GM18867 (cell line): ENCODE results near the gene SPHK1.

ENCODE experiments used
- ATAC-seq: cut with Tn5 transposase; IDR thresholded peaks from one replicate; pipeline ENCODE4 v1.9.1; 2021; ENCODE audit warnings: mild to moderate bottlenecking, moderate library complexity; ENCODE audit not compliant: unreplicated experiment

The SPHK1 gene

DNA sequence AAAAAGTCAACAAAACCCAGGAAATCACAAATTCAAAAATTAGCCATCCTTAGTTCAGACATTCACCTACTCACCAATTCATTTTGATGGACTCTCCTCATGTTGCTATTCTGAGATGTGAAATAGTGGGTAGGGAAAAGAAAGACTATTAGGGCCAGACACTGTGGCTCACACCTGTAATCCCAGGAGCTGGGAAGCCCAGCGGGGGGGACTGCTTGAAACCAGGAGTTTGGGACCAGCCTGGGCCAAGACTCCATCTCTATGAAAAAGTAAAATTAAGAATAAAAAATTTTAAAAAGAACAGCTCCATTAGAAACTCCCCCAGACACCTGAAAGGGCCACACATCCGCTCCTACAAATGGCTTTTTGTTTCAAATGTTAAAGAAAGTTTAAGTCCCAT lies 47.1 kb downstream of the SPHK1 start:
- ATAC-seq: no peak

DNA sequence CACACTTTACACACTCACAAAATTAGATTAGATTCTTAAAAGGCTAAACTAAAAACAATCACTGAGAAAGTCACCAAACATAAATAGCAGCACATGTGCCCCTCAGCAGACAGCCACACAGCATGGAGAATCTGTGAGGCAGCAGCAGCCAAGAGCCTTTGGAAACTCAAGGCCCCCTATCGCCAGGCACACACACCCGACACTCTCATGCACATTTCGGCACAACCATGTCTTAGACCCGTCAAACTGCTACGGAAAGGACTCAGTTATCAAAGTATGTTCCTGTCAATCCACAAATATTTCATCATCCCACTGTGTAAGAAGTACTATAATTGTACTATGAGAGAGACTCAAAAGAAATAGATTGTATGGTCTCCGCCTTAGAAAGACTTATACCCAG lies 47.6 kb downstream of the SPHK1 start:
- no peak for ATAC-seq

- ATAC-seq: no peak
These were observed 48.4 kb downstream of the SPHK1 start for GRCh38 chr17:76432712-76433336.

GRCh38 chr17:76433693-76434092 lies 49.3 kb downstream of the SPHK1 start:
- ATAC-seq: no peak

DNA sequence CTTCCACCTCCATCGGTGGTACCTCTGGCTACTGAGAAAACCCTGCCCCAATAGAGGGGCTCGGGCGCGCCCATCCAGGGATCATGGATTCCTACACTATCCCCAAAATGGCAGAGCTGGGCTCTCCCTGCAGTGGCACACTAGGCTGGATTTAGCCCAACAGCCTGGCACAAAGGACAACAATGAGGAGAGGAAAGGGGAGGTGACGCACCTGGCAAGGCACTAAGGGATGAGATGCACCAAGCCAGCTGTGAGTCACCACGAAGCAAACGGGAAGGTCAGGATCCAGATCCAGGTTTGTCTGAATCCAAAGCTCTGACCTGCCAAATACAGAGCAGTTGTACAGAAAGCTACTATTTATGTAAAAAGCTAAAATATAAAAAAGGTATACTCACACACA lies 50.5 kb downstream of the SPHK1 start:
- ATAC-seq: no peak

DNA sequence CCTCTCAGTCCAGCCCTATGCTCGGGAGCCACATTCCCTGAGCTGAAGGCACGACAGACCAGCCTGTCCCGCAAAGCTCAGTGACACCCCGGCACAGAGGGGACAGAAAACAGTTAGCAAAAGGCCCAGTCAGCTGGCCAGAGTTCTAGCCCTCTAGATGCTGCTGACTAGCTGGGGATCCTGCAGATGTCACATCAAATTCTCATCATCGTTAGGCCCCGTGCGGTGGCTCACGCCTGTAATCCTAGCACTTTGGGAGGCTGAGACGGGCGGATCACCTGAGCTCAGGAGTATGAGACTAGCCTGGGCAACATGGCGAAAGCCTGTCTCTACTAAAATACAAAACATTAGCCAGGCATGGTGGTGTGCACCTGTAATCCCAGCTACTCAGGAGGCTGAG lies 51.3 kb downstream of the SPHK1 start:
- ATAC-seq: no peak
